ENCODE results near the gene HEXB. TPM values are rescaled to one million over a fixed set of nuclear protein-coding genes. Genes with fewer than 3 reads are reported as not detected.

The HEXB gene
- total and polyA plus RNA-seq, 9 of the 15 experiments (the other 6 are each of a cell fraction or from before 2014, with no cell fraction given) = 22.9 to 158 (median 108) TPM

GRCh38 chr5:74648835-74649293 lies 36.2 kb upstream of the HEXB start:
- H3K4me2 ChIP-seq (ENCODE audit: insufficient read depth, low read length) = no peak overlapping the region
- peak; percentile 85 for FAIRE-seq
- TF ChIP-seq CTCF (IDR thresholded peaks at IDR 0.05 in 2 of 3, conservative IDR thresholded peaks at IDR 0.05 in 1 of 3; ENCODE audit: insufficient read depth in 2 of 3, low read depth in 1 of 3, low read length in 3 of 3) (peak; percentile 64 to 86 (median 64); a peak in 5 of 6 replicates), TEAD4 (IDR thresholded peaks at IDR 0.05; ENCODE audit: low read length) (0 out of 2 replicates have a peak, but pooled peaks have one; percentile 9), TEAD4 (CRISPR knock-in tag; IDR thresholded peaks at IDR 0.05; ENCODE audit: borderline replicate concordance) (no peak), SMC3 (conservative IDR thresholded peaks at IDR 0.05; ENCODE audit: insufficient read depth, low read depth, low read length) (peak; percentile 69), NCOA1 (IDR thresholded peaks at IDR 0.05; ENCODE audit: low read depth) (no peak), ESRRA (IDR thresholded peaks at IDR 0.05; ENCODE audit: borderline replicate concordance, low read depth) (0 out of 2 replicates have a peak, but pooled peaks have one; percentile 14), STAG1 (CRISPR knock-in tag; IDR thresholded peaks at IDR 0.05; ENCODE audit: borderline replicate concordance) (peak; percentile 83; the same call in 1 of the 2 replicates), JUND (IDR thresholded peaks at IDR 0.05; ENCODE audit: borderline replicate concordance, low read depth, low read length) (peak; percentile 3; the same call in 1 of the 2 replicates), JUND (tag; IDR thresholded peaks at IDR 0.05; ENCODE audit: borderline replicate concordance, low read depth, low read length) (no peak), ZZZ3 (IDR thresholded peaks at IDR 0.05) (no peak), ZBTB49 (CRISPR knock-in tag; IDR thresholded peaks at IDR 0.05; ENCODE audit: borderline replicate concordance) (no peak), RAD21 (CRISPR knock-in tag; conservative IDR thresholded peaks at IDR 0.05 in 1 of 2, IDR thresholded peaks at IDR 0.05 in 1 of 2) (peak; percentile 91 to 94), GABPA (tag; conservative IDR thresholded peaks at IDR 0.05; ENCODE audit: low read depth) (no peak), RNF2 (IDR thresholded peaks at IDR 0.05) (no peak), SIN3B (IDR thresholded peaks at IDR 0.05; ENCODE audit: low read depth) (no peak)
- TF ChIP-seq, protein P1, sequence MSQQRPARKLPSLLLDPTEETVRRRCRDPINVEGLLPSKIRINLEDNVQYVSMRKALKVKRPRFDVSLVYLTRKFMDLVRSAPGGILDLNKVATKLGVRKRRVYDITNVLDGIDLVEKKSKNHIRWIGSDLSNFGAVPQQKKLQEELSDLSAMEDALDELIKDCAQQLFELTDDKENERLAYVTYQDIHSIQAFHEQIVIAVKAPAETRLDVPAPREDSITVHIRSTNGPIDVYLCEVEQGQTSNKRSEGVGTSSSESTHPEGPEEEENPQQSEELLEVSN (IDR thresholded peaks at IDR 0.05; ENCODE audit: borderline replicate concordance in 1 of 2, extremely low read depth in 1 of 2, insufficient read depth in 1 of 2, insufficient read length in 1 of 2, low read depth in 1 of 2, low read length in 1 of 2, poor library complexity in 1 of 2, severe bottlenecking in 1 of 2) = no peak

More at GRCh38 chr5:74648835-74649293, 36.2 kb upstream of the HEXB start:
- intact Hi-C loops (cut with micrococcal nuclease) = loop anchor here (1.0 to 5.0 kb wide), 4 partner anchors 612 to 1057 kb away; no protein-coding TSS in a partner anchor
- BruUV-seq (replicated peaks) = no TSS peak
- 0% methylated on average over 6 of the region's 6 CpGs for WGBS (ENCODE audit: insufficient coverage, low coverage, missing lambda C conversion rate)
- Histone ChIP-seq H4K20me1 (replicated peaks; ENCODE audit: control insufficient read depth, insufficient read depth, low read length) (no peaks in the 10 kb centered on the region), H3K79me2 (ENCODE audit: control insufficient read depth, insufficient read depth, low read length) (no peaks in the 10 kb centered on the region), H3K4me3 (no peak overlapping the region), H3K9me3 (replicated peaks; ENCODE audit: control insufficient read depth, insufficient read depth, low read depth, low read length) (no peaks in the 10 kb centered on the region), H3K4me1 (replicated peaks in 1 of 2; ENCODE audit: control insufficient read depth in 2 of 2, insufficient read depth in 2 of 2, low read length in 2 of 2) (no peaks in the 10 kb centered on the region), H3K36me3 (ENCODE audit: control insufficient read depth, insufficient read depth, low read length) (no peaks in the 10 kb centered on the region), H2AFZ (ENCODE audit: low read depth, low read length) (peak overlapping the region; percentile 47; the same call in 1 of the 2 replicates), H3K9ac (ENCODE audit: insufficient read depth in 1 of 2, low read depth in 2 of 2, low read length in 2 of 2) (no peak overlapping the region), H3K27me3 (ENCODE audit: control insufficient read depth in 2 of 2, insufficient read depth in 2 of 2, low read length in 2 of 2) (peaks cover 2 to 10% of the 10 kb centered on the region in 2 experiments; a peak in 2 of 5 replicates), H3K27ac (ENCODE audit: extremely low read depth, low read depth, low read length) (no peak overlapping the region), H3K9me1 (ENCODE audit: control insufficient read depth, insufficient read depth, low read length) (no peaks in the 10 kb centered on the region)
- DNase-seq (ENCODE audit: extremely low read depth in 1 of 4, low spot score in 3 of 4) (peak; percentile 38 to 70 (median 55)), ATAC-seq (peak; percentile 93)
- in situ Hi-C loops (cut with MboI) = loop anchor here (5.0 to 25.0 kb wide), 2 partner anchors 612 to 747 kb away; no protein-coding TSS in a partner anchor
- POLR2A ChIA-PET = interaction anchor here (0.8 kb wide), 1 partner anchor 614 kb away, joined by 3 read pairs; no protein-coding TSS in a partner anchor
- CTCF ChIA-PET (ENCODE audit: low intra/inter-chr PET ratio) = interaction anchor here (1.3 to 2.6 kb wide), 2 partner anchors 253 to 747 kb away, joined by 3 to 23 read pairs; no protein-coding TSS in a partner anchor
